Thoracic aorta (tissue), 2 donors: ENCODE measurements around the gene DPAGT1. TPM values are rescaled to one million over a fixed set of nuclear protein-coding genes. Genes with fewer than 3 reads are reported as not detected.
"Not testable (repeated sequence)": the region's sequence is repeated elsewhere in the genome, so short reads cannot be mapped to it uniquely, and the experiment has no call there.

ENCODE experiments used
- ATAC-seq: fragments of 150-250 bp; one replicate; pipeline ENCODE4 v1.8.0; 2017; ENCODE audit warnings: low read depth; ENCODE audit not compliant: insufficient number of reproducible peaks, low FRiP score
- DNase-seq: peaks from one replicate; pipeline ENCODE4 v3.0.0-alpha.2; 2020; ENCODE audit warnings: low spot score
- H3K27ac ChIP-seq, 2 donors: fragments of 200-600 bp; sonication (generic); 1 replicate in 1 of 2; 2 replicates in 1 of 2; pipeline ENCODE4 v1.5.1; 2016; ENCODE audit warnings: mild to moderate bottlenecking in 2 of 2, moderate library complexity in 2 of 2
- H3K27me3 ChIP-seq: fragments of 200-600 bp; sonication (generic); replicated peaks from 2 replicates; pipeline ENCODE4 v1.6.0; 2016; ENCODE audit warnings: mild to moderate bottlenecking; ENCODE audit not compliant: insufficient read depth
- H3K36me3 ChIP-seq: fragments of 200-600 bp; sonication (generic); one replicate; pipeline ENCODE4 v1.5.1; 2016
- H3K4me1 ChIP-seq, 2 donors: fragments of 200-600 bp; sonication (generic); 1 replicate in 1 of 2; 2 replicates in 1 of 2; pipeline versions ENCODE4 v1.5.1 to v1.6.0; 2016; ENCODE audit warnings: low read depth in 2 of 2, mild to moderate bottlenecking in 1 of 2; ENCODE audit not compliant: control insufficient read depth in 1 of 2
- H3K4me3 ChIP-seq: fragments of 200-600 bp; sonication (generic); 2 replicates; pipeline ENCODE4 v1.5.1; 2016; ENCODE audit warnings: mild to moderate bottlenecking
- H3K9me3 ChIP-seq: fragments of 200-600 bp; sonication (generic); 2 replicates; pipeline ENCODE4 v1.5.1; 2016
- CTCF ChIP-seq: fragments of 200-600 bp; sonication (generic); IDR thresholded peaks from one replicate; pipeline ENCODE4 v1.5.1; 2019; ENCODE audit warnings: antibody characterized with exemption
- total RNA-seq, 2 donors: library from RNA; depleted of rRNA; stranded (reverse); fragments of >200 nt; gene quantifications; one replicate each; pipeline versions ENCODE4 v1.1.0 to v1.2.3, GENCODE V29; 2016

DPAGT1 gene
- total RNA-seq, 2 donors from 2014 or later, result 21.4 to 44.3 TPM

- DNase-seq, result no peak
- no peak for TF ChIP-seq CTCF
- Histone ChIP-seq H3K36me3 (no peaks in the 10 kb centered on the region), H3K9me3 (no peaks in the 10 kb centered on the region), H3K4me3 (no peak overlapping the region), H3K27ac (no peak overlapping the region), H3K27me3 (no peaks in the 10 kb centered on the region), H3K4me1 (peaks cover 3 to 17% of the 10 kb centered on the region in 2 donors)
- ATAC-seq, result no peak
Measured at GRCh38 chr11:119145551-119145950, 43.9 kb upstream of the DPAGT1 start.

- DNase-seq (no peak), ATAC-seq (peak; percentile 46)
- H3K27me3 ChIP-seq, result no peaks in the 10 kb centered on the region
- H3K4me1 ChIP-seq, result peaks cover 3 to 16% of the 10 kb centered on the region in 2 donors
- no peak overlapping the region for H3K4me3 ChIP-seq
- no peak overlapping the region for H3K27ac ChIP-seq
- no peaks in the 10 kb centered on the region for H3K36me3 ChIP-seq
- TF ChIP-seq CTCF, result peak; percentile 81
- H3K9me3 ChIP-seq, result no peaks in the 10 kb centered on the region
Measured at GRCh38 chr11:119144825-119145486, 43.3 kb upstream of the DPAGT1 start.

- H3K4me3 ChIP-seq, H3K27ac ChIP-seq, DNase-seq, ATAC-seq, H3K36me3 ChIP-seq, H3K9me3 ChIP-seq, H3K27me3 ChIP-seq, H3K4me1 ChIP-seq: not testable (repeated sequence)
Measured at GRCh38 chr11:119139276-119139675, 37.6 kb upstream of the DPAGT1 start.

- Histone ChIP-seq H3K4me1 (no peaks in the 10 kb centered on the region), H3K36me3 (peaks cover 40% of the 10 kb centered on the region), H3K27ac (no peak overlapping the region), H3K27me3 (no peaks in the 10 kb centered on the region), H3K4me3 (no peak overlapping the region), H3K9me3 (no peaks in the 10 kb centered on the region)
- DNase-seq (no peak), ATAC-seq (no peak)
- TF ChIP-seq CTCF, result peak; percentile 33
Measured at GRCh38 chr11:119134389-119134978, 32.8 kb upstream of the DPAGT1 start.

- H3K4me3 ChIP-seq, result no peak overlapping the region
- H3K27me3 ChIP-seq, result no peaks in the 10 kb centered on the region
- no peaks in the 10 kb centered on the region for H3K9me3 ChIP-seq
- DNase-seq (no peak), ATAC-seq (no peak)
- H3K27ac ChIP-seq, result no peak overlapping the region
- no peak for TF ChIP-seq CTCF
- no peaks in the 10 kb centered on the region for H3K4me1 ChIP-seq
- H3K36me3 ChIP-seq, result peaks cover 46% of the 10 kb centered on the region
Measured at GRCh38 chr11:119130662-119131061, 29.0 kb upstream of the DPAGT1 start.
